Putamen (tissue), 1 donor: ENCODE measurements around the gene DGUOK.
"Not testable (repeated sequence)": the region's sequence is repeated elsewhere in the genome, so short reads cannot be mapped to it uniquely, and the experiment has no call there.

Experiments
- DNase-seq: peaks from one replicate; pipeline ENCODE4 v3.0.0-alpha.2; 2016; ENCODE audit warnings: low spot score

Gene DGUOK

GRCh38 chr2:73901143-73901542 is 25.5 kb upstream of the DGUOK start:
- no peak for DNase-seq

- DNase-seq = no peak
Measured at GRCh38 chr2:73902284-73902683, 24.4 kb upstream of the DGUOK start.

GRCh38 chr2:73903313-73903712 is 23.4 kb upstream of the DGUOK start:
- DNase-seq = no peak

- DNase-seq = not testable (repeated sequence)
Measured at GRCh38 chr2:73903949-73904613, 22.6 kb upstream of the DGUOK start.

- no peak for DNase-seq
Measured at GRCh38 chr2:73904952-73905351, 21.7 kb upstream of the DGUOK start.

- no peak for DNase-seq
Measured at GRCh38 chr2:73906847-73907505, 19.7 kb upstream of the DGUOK start.

- DNase-seq = no peak
Measured at GRCh38 chr2:73907840-73908452, 18.7 kb upstream of the DGUOK start.

- DNase-seq = no peak
Measured at GRCh38 chr2:73908689-73909652, 17.7 kb upstream of the DGUOK start.

GRCh38 chr2:73910873-73911547 is 15.7 kb upstream of the DGUOK start:
- DNase-seq = no peak

- DNase-seq = no peak
Measured at GRCh38 chr2:73911548-73912208, 15.0 kb upstream of the DGUOK start.

GRCh38 chr2:73913414-73914054 is 13.1 kb upstream of the DGUOK start:
- DNase-seq = no peak

- no peak for DNase-seq
Measured at GRCh38 chr2:73914667-73915066, 12.0 kb upstream of the DGUOK start.

GRCh38 chr2:73915437-73915993 is 11.2 kb upstream of the DGUOK start:
- no peak for DNase-seq

GRCh38 chr2:73916666-73917065 is 10.0 kb upstream of the DGUOK start:
- no peak for DNase-seq

- no peak for DNase-seq
Measured at GRCh38 chr2:73917296-73917695, 9.4 kb upstream of the DGUOK start.

GRCh38 chr2:73917696-73918207 is 8.9 kb upstream of the DGUOK start:
- no peak for DNase-seq

- no peak for DNase-seq
Measured at GRCh38 chr2:73918856-73919255, 7.8 kb upstream of the DGUOK start.

GRCh38 chr2:73919596-73920228 is 7.0 kb upstream of the DGUOK start:
- DNase-seq = no peak
